ENCODE data around the gene AKNA. TPM values are rescaled to one million over a fixed set of nuclear protein-coding genes. Genes with fewer than 3 reads are reported as not detected.

Gene AKNA
- total RNA-seq, 1 experiment from 2014 or later, result 20.6 TPM

DNA sequence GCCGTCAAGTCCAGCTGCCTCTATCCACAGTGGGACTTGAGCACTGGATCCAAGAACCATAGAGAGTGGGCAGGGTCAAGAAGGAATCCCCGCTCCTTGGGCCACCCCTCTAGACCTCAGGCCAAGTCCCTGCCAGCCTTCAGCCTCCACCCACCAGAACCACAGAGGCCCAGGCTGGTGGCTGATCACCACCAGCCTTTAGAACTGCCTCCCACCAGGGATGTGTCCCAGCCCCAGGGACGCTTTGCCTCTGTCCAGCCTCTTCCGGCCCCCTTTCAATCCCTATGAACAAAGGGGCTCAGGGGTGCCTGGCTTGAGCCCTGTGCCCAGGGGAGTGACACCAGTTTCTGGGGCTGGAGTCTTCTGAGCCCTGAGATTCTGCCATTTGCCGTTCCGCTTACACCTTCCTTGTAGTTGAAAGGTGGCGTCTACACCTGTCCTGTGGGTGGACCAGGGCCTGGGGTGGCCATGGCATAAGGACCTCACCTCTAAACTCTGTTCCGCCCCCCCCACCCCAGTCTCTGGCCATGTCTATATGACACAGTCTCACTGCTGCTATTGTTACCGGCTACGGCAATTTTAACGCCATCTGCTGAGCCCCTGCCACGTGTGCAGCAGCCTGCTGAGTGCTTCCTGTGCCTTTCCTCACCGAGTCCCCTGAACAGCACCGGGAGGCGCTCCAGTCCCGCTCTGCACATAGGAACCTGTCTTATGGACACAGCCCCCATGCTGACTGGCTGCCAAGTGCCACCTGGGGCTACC lies 100.6 kb downstream of the AKNA start:
- no peak overlapping the region for H3K4me3 ChIP-seq (replicated peaks in 1 of 2; ENCODE audit: low read depth in 1 of 2, low read length in 2 of 2)
- H3K9me2 ChIP-seq (ENCODE audit: insufficient read depth), result no peaks in the 10 kb centered on the region
- TF ChIP-seq ZNF274 (IDR thresholded peaks at IDR 0.05; ENCODE audit: low read depth, low read length) (no peak), SP1 (IDR thresholded peaks at IDR 0.05; ENCODE audit: low read depth) (no peak), ZFX (IDR thresholded peaks at IDR 0.05) (no peak)
- TF ChIP-seq, protein P1, sequence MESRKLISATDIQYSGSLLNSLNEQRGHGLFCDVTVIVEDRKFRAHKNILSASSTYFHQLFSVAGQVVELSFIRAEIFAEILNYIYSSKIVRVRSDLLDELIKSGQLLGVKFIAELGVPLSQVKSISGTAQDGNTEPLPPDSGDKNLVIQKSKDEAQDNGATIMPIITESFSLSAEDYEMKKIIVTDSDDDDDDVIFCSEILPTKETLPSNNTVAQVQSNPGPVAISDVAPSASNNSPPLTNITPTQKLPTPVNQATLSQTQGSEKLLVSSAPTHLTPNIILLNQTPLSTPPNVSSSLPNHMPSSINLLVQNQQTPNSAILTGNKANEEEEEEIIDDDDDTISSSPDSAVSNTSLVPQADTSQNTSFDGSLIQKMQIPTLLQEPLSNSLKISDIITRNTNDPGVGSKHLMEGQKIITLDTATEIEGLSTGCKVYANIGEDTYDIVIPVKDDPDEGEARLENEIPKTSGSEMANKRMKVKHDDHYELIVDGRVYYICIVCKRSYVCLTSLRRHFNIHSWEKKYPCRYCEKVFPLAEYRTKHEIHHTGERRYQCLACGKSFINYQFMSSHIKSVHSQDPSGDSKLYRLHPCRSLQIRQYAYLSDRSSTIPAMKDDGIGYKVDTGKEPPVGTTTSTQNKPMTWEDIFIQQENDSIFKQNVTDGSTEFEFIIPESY (IDR thresholded peaks at IDR 0.05; ENCODE audit: extremely low read depth, insufficient replicate concordance, low read length), result no peak
- no peak overlapping the region for H3K27ac ChIP-seq (ENCODE audit: low read depth, low read length)
- ChIA-PET RAD21 (ENCODE audit: low non-redundant PET in 1 of 2, low total read pairs in 2 of 2, uncharacterized antibody in 2 of 2, unreplicated experiment in 2 of 2) (no interaction called here), POLR2A (no interaction called here), CTCF (interaction anchor here (1.4 to 1.5 kb wide), 2 partner anchors 178 to 205 kb away, joined by 5 to 9 read pairs; no protein-coding TSS in a partner anchor)
- H3K36me3 ChIP-seq (ENCODE audit: control insufficient read depth in 1 of 2, insufficient read depth in 2 of 2, low read length in 2 of 2), result no peaks in the 10 kb centered on the region
- intact Hi-C loops (cut with micrococcal nuclease), result no loop called here
- H3K79me2 ChIP-seq (ENCODE audit: insufficient read depth, low read length), result no peaks in the 10 kb centered on the region
- no peak overlapping the region for H3K4me2 ChIP-seq (ENCODE audit: low read length)
- no peaks in the 10 kb centered on the region for H3K4me1 ChIP-seq (ENCODE audit: control insufficient read depth in 1 of 2, insufficient read depth in 2 of 2, low read length in 2 of 2)
- no TSS peak for BruUV-seq (replicated peaks)
- no peaks in the 10 kb centered on the region for H3K9me3 ChIP-seq (ENCODE audit: control insufficient read depth in 1 of 2, insufficient read depth in 1 of 2, low read depth in 1 of 2, low read length in 2 of 2)
- ATAC-seq, result no peak
- no peak overlapping the region for H2AFZ ChIP-seq (ENCODE audit: low read depth, low read length, poor library complexity, severe bottlenecking)
- H4K20me1 ChIP-seq (ENCODE audit: insufficient read depth), result no peaks in the 10 kb centered on the region
- no peaks in the 10 kb centered on the region for H3K27me3 ChIP-seq (ENCODE audit: insufficient read depth, low read length)
- DNase-seq (ENCODE audit: low read depth, low spot score), result no peak
- H3K9ac ChIP-seq (ENCODE audit: low read length), result no peak overlapping the region

DNA sequence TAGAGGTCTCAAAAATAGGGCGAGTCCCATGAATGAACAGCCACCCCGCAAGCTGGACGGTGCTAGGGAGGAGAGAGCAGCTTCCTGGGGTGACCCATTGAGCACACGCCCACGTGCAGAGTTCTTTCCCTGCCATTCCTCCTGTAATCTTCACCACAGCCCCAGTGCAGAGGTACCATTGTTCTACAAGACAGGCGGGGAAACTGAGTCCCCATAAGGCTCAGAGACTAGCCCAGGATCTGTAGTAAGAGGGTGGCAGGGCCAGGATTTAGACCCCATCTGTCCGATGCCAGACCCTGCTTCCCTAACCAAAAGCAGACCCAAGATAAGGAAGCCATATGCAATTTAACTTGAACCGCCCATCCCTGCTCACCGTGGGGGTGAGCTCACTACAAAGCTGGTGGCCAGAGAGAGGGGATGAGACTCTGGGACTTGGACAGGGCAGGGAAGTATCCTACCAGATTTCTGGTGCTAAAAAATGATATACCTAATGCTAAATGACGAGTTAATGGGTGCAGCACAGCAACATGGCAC lies 101.6 kb downstream of the AKNA start:
- DNase-seq (ENCODE audit: low read depth, low spot score) (no peak), ATAC-seq (no peak)
- no TSS peak for BruUV-seq (replicated peaks)
- H3K4me3 ChIP-seq (replicated peaks in 1 of 2; ENCODE audit: low read depth in 1 of 2, low read length in 2 of 2), result no peak overlapping the region
- intact Hi-C loops (cut with micrococcal nuclease), result no loop called here
- H3K27me3 ChIP-seq (ENCODE audit: insufficient read depth, low read length), result no peaks in the 10 kb centered on the region
- H3K27ac ChIP-seq (ENCODE audit: low read depth, low read length), result no peak overlapping the region
- no peaks in the 10 kb centered on the region for H3K9me2 ChIP-seq (ENCODE audit: insufficient read depth)
- H3K9me3 ChIP-seq (ENCODE audit: control insufficient read depth in 1 of 2, insufficient read depth in 1 of 2, low read depth in 1 of 2, low read length in 2 of 2), result no peaks in the 10 kb centered on the region
- no peaks in the 10 kb centered on the region for H3K4me1 ChIP-seq (ENCODE audit: control insufficient read depth in 1 of 2, insufficient read depth in 2 of 2, low read length in 2 of 2)
- no peak overlapping the region for H3K9ac ChIP-seq (ENCODE audit: low read length)
- H3K79me2 ChIP-seq (ENCODE audit: insufficient read depth, low read length), result no peaks in the 10 kb centered on the region
- no peaks in the 10 kb centered on the region for H3K36me3 ChIP-seq (ENCODE audit: control insufficient read depth in 1 of 2, insufficient read depth in 2 of 2, low read length in 2 of 2)
- POLR2A ChIA-PET, result no interaction called here
- H2AFZ ChIP-seq (ENCODE audit: low read depth, low read length, poor library complexity, severe bottlenecking), result no peak overlapping the region
- no peak overlapping the region for H3K4me2 ChIP-seq (ENCODE audit: low read length)
- RAD21 ChIA-PET (ENCODE audit: low non-redundant PET in 1 of 2, low total read pairs in 2 of 2, uncharacterized antibody in 2 of 2, unreplicated experiment in 2 of 2), result no interaction called here
- no peaks in the 10 kb centered on the region for H4K20me1 ChIP-seq (ENCODE audit: insufficient read depth)
- CTCF ChIA-PET, result no interaction called here
- TF ChIP-seq EGR1 (IDR thresholded peaks at IDR 0.05; ENCODE audit: low read depth) (no peak), YY1 (IDR thresholded peaks at IDR 0.05; ENCODE audit: extremely low read depth, insufficient replicate concordance, low read depth, low read length) (no peak), ELF1 (IDR thresholded peaks at IDR 0.05; ENCODE audit: borderline replicate concordance, low read depth) (no peak), RAD21 (IDR thresholded peaks at IDR 0.05; ENCODE audit: low read depth) (no peak), SP1 (IDR thresholded peaks at IDR 0.05; ENCODE audit: low read depth) (no peak), SRF (IDR thresholded peaks at IDR 0.05; ENCODE audit: low read depth) (no peak), TCF7L2 (IDR thresholded peaks at IDR 0.05; ENCODE audit: borderline replicate concordance, extremely low read depth, insufficient read depth, insufficient read length) (no peak), EZH2phosphoT487 (IDR thresholded peaks at IDR 0.05; ENCODE audit: borderline replicate concordance) (no peak), JUND (IDR thresholded peaks at IDR 0.05) (no peak)
- TF ChIP-seq, protein P2, sequence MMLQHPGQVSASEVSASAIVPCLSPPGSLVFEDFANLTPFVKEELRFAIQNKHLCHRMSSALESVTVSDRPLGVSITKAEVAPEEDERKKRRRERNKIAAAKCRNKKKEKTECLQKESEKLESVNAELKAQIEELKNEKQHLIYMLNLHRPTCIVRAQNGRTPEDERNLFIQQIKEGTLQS (IDR thresholded peaks at IDR 0.05), result no peak
- TF ChIP-seq, protein P3, sequence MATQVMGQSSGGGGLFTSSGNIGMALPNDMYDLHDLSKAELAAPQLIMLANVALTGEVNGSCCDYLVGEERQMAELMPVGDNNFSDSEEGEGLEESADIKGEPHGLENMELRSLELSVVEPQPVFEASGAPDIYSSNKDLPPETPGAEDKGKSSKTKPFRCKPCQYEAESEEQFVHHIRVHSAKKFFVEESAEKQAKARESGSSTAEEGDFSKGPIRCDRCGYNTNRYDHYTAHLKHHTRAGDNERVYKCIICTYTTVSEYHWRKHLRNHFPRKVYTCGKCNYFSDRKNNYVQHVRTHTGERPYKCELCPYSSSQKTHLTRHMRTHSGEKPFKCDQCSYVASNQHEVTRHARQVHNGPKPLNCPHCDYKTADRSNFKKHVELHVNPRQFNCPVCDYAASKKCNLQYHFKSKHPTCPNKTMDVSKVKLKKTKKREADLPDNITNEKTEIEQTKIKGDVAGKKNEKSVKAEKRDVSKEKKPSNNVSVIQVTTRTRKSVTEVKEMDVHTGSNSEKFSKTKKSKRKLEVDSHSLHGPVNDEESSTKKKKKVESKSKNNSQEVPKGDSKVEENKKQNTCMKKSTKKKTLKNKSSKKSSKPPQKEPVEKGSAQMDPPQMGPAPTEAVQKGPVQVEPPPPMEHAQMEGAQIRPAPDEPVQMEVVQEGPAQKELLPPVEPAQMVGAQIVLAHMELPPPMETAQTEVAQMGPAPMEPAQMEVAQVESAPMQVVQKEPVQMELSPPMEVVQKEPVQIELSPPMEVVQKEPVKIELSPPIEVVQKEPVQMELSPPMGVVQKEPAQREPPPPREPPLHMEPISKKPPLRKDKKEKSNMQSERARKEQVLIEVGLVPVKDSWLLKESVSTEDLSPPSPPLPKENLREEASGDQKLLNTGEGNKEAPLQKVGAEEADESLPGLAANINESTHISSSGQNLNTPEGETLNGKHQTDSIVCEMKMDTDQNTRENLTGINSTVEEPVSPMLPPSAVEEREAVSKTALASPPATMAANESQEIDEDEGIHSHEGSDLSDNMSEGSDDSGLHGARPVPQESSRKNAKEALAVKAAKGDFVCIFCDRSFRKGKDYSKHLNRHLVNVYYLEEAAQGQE (IDR thresholded peaks at IDR 0.05; ENCODE audit: low read depth), result no peak
